Naive thymus-derived CD8-positive, alpha-beta T cell (primary cell): ENCODE measurements around the gene UGT1A7. TPM values are rescaled to one million over a fixed set of nuclear protein-coding genes. Genes with fewer than 3 reads are reported as not detected.

Source experiments
- ATAC-seq, 2 donors: fragments of 150-1000 bp; cut with Tn5 transposase in 1 of 2; sonication (Bioruptor Pico), chemical (Tn5 transposase) in 1 of 2; 1 replicate in 1 of 2; 2 replicates in 1 of 2; pipeline ENCODE4 v1.10.0; 2021; ENCODE audit warnings: mild to moderate bottlenecking in 2 of 2, moderate library complexity in 2 of 2
- POLR2A ChIA-PET: fragments of 350-600 bp; sonication (Branson Sonifier 250); formaldehyde crosslinking; loops from one replicate; lab custom pipeline; 2021; ENCODE audit warnings: antibody characterized with exemption; lab: Charles Lee
- DNase-seq, 10 donors: peaks; one replicate each; pipeline versions ENCODE4 v3.0.0 to v3.0.0-alpha.2; 2020 to 2022
- H3K27ac Mint-ChIP-seq, 10 donors: one replicate each; pipeline ENCODE4 v1.8.0; 2020 to 2022; ENCODE audit warnings: mild to moderate bottlenecking in 10 of 10, mixed read lengths in 10 of 10, moderate library complexity in 4 of 10, inconsistent platforms in 1 of 10
- H3K27me3 Mint-ChIP-seq, 5 donors: one replicate each; pipeline ENCODE4 v1.8.0; 2021 to 2022; ENCODE audit warnings: mixed read lengths in 5 of 5
- H3K36me3 Mint-ChIP-seq, 3 donors: one replicate each; pipeline ENCODE4 v1.8.0; 2020 to 2022; ENCODE audit warnings: mixed read lengths in 3 of 3, mild to moderate bottlenecking in 2 of 3, inconsistent platforms in 1 of 3
- H3K4me1 Mint-ChIP-seq, 4 donors: one replicate each; pipeline ENCODE4 v1.8.0; 2021 to 2022; ENCODE audit warnings: mixed read lengths in 4 of 4
- H3K4me3 Mint-ChIP-seq, 10 donors: one replicate each; pipeline ENCODE4 v1.8.0; 2020 to 2022; ENCODE audit warnings: mild to moderate bottlenecking in 10 of 10, mixed read lengths in 10 of 10, moderate library complexity in 6 of 10, inconsistent platforms in 1 of 10
- H3K9me3 Mint-ChIP-seq, 9 donors: one replicate each; pipeline ENCODE4 v1.8.0; 2020 to 2022; ENCODE audit warnings: mixed read lengths in 9 of 9, mild to moderate bottlenecking in 3 of 9, inconsistent platforms in 1 of 9, moderate library complexity in 1 of 9
- polyA plus RNA-seq, 3 donors: library from polyadenylated mRNA; unstranded; fragments of 300-500 nt; fragmentation: Illumina TruSeq; gene quantifications; one replicate each; pipeline ENCODE4 v1.2.3, GENCODE V29; 2021
- total RNA-seq, 8 experiments: library from RNA in 2 of 8; stranded (reverse) in 2 of 8; gene quantifications; one replicate each; pipeline ENCODE4 v1.2.3 and lab custom pipeline; 2021 to 2026

The UGT1A7 gene
- total and polyA plus RNA-seq, 5 experiments from 2014 or later: not detected

DNA sequence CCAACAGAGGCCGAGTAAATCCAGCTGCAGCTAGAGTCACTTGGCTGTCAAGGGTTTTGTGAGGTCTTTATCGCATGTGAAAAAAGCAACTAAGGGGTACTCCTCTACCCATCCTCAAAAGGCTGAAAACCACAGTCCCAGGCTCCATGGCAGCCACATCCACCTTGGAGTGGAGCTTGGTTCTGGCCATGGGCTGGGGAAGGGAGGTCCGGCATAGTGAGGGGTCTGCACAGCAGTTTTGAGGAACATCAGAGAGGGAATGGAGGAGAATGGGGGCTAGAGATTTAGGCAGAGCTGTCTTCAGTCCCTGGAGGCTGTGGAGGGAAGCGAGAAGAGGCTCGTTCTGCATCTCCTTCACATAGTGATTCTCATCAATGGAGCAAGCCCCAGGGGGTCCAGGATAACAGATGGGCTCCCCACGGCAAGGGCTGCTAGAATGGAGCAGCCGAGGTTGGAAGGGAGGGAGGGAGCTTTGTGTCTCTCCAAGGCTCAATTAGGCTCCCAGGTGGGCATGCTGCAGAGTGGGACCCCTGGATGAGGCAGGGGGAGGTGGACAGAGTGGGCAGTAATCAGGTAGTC, 117.5 kb downstream of the UGT1A7 start:
- POLR2A ChIA-PET: no interaction called here
- DNase-seq: no peak
- H3K9me3 Mint-ChIP-seq: peaks cover 0 to 4% (median 0%) of the 10 kb centered on the region in 9 donors
- H3K27ac Mint-ChIP-seq: no peak overlapping the region
- peaks cover 2 to 24% (median 14%) of the 10 kb centered on the region in 5 donors for H3K27me3 Mint-ChIP-seq
- no peak overlapping the region for H3K4me3 Mint-ChIP-seq
- ATAC-seq: no peak
- no peaks in the 10 kb centered on the region for H3K36me3 Mint-ChIP-seq
- no peaks in the 10 kb centered on the region for H3K4me1 Mint-ChIP-seq

DNA sequence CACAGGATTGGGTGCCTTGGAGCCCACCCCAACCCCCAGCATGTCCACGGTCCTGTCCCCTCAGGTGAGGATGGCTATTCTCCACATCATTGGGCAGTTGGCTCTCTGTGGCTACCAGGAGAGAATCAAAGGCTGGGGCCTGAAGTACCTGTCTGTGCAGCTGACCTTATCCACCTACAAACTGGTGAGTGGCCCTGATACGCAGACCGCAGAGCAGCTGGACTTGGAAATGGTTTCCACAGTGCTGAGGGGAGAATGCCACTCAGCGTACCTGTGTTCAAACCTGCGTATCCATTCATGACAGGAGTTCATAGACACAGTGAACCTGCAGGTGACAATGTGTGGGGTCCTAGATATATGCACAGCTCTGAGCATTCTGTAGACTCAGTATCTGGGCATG, 118.0 kb downstream of the UGT1A7 start:
- H3K36me3 Mint-ChIP-seq: no peaks in the 10 kb centered on the region
- POLR2A ChIA-PET: no interaction called here

DNA sequence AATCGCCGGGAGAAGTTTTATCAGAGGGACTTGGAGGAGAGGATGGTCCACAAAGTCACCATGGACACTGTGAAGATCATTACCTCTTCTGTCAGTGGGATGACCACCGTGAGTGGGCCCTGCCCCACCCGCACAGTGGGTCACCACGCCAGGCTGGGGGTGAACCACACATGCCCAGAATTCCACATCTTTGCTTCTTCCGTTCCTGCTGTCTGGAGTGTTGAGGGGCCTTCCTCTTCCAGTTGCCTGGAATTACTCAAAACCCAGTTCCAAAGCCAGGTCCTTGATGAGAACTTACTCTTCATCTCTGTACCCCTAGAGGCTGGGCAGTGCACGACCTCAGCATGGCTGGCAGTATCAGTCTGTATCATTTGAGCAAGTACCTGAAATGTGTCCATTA, 118.5 kb downstream of the UGT1A7 start:
- Mint-ChIP-seq H3K9me3 (peaks cover 0 to 4% (median 0%) of the 10 kb centered on the region in 9 donors), H3K4me1 (no peaks in the 10 kb centered on the region), H3K36me3 (no peaks in the 10 kb centered on the region), H3K27ac (no peak overlapping the region), H3K4me3 (no peak overlapping the region), H3K27me3 (peaks cover 5 to 31% (median 14%) of the 10 kb centered on the region in 5 donors)
- POLR2A ChIA-PET: no interaction called here
- peak in 1 of 10 donors; percentile 3 for DNase-seq
- no peak for ATAC-seq

More for the DNA sequence above, 118.0 kb downstream of the UGT1A7 start:
- no peaks in the 10 kb centered on the region for H3K4me1 Mint-ChIP-seq
- no peak overlapping the region for H3K27ac Mint-ChIP-seq
- peaks cover 5 to 28% (median 14%) of the 10 kb centered on the region in 5 donors for H3K27me3 Mint-ChIP-seq
- H3K4me3 Mint-ChIP-seq: no peak overlapping the region
- no peak for ATAC-seq
- peak in 1 of 10 donors; percentile 10 for DNase-seq
- H3K9me3 Mint-ChIP-seq: peaks cover 0 to 4% (median 0%) of the 10 kb centered on the region in 9 donors

DNA sequence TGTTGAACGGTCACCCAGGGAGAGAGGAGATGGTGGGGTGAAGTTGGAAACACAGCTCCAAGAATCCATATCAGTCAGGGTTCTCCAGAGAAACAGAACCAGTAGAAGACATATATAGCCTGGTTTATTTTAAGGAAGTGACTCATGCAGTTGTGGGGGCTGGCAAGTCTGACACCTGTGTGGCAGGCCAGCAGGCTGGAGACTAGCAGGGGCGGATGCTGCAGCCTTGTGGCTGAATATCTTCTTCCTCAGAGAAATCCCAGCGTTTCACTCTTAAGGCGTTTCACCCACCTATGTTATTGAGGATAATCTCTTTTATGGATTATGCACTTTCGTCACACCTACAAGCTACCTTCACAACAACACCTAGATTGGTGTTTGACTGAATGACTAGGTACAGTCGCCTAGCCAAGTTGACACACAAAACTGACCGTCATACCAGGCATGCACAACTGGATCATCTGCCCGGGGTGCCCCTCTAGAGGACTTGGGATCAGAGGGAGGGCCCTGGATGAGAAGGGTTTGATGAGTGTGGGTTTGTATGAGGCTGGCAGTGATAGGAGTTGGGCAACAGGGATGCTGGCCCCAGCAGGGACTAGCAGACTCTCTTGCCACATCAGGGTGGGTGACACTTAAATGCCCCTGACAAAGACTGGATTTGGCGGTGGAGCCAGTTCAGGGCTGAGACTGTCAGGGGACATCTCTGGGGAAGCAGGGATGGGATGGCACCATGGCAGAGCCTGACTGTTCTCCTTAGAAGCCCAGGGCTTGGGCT, 119.8 kb downstream of the UGT1A7 start:
- ATAC-seq: no peak
- no peak for DNase-seq
- H3K36me3 Mint-ChIP-seq: no peaks in the 10 kb centered on the region
- H3K27ac Mint-ChIP-seq: no peak overlapping the region
- no peaks in the 10 kb centered on the region for H3K4me1 Mint-ChIP-seq
- peaks cover 5 to 31% (median 14%) of the 10 kb centered on the region in 5 donors for H3K27me3 Mint-ChIP-seq
- POLR2A ChIA-PET: no interaction called here
- no peak overlapping the region for H3K4me3 Mint-ChIP-seq
- peaks cover 0 to 4% (median 0%) of the 10 kb centered on the region in 9 donors for H3K9me3 Mint-ChIP-seq

DNA sequence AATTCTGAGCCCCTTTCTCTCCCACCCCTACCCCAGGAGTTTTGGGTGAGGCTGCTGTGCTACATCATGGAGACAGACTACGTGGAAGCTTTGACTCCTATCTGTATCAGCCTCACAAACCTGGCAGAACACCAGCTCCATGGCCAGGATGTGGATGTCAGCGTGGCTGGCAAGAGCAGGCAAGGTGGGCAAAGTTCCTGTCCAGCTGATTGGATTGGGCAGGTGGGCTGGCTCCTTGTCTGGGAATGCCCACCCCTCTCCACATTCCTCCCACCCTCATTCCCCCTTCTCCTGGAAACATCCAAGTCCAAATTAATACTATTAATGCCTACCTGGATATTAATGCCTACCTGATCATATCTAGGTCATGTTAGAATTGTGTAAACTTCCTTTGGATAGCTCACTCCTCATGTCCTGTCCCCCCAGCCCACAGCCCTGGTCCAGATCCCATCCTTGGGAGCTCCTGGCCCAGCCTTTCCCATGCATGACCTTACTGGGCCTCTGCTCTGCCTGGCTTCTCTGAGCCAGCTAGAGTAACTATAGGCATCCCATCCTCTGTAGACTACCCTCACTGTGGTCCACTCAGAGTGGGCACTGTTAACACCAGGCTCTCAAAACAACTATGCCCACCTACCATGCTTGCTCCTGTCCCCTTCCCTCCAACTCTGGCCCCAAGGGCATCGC, 120.6 kb downstream of the UGT1A7 start:
- Mint-ChIP-seq H3K4me1 (no peaks in the 10 kb centered on the region), H3K27me3 (peaks cover 5 to 31% (median 14%) of the 10 kb centered on the region in 5 donors)
- POLR2A ChIA-PET: no interaction called here

DNA sequence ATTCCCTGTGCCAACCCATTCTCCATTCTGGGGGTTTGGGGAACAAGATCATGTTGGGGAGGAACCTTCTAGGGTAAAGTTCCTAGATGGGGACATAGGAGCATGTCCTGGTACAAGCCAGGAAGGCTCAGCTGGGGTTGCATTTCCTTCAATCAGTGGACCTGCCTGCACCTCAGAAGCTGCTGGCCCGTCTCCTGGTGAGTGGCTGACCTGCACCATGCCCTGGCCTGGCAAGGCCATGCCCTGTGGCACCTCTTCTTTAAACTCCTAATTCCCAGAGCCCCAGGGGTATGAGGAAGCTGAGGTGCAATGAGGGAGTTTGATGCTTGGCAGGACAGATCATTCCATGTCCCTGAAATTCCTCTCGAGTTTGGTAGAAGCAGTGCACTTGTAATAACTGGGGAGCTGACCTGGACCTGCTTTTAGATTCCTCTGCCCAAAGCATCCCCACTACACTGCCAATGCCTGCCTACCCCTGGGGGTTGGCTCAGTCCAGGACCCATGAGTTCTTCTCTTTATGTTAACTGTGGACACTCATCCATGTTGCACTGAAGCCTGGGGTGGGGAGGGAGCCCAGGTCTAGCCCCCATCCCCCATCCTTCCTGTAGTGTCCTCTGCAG, 121.7 kb downstream of the UGT1A7 start:
- Mint-ChIP-seq H3K27me3 (peaks cover 5 to 29% (median 14%) of the 10 kb centered on the region in 5 donors), H3K9me3 (peaks cover 0 to 4% (median 0%) of the 10 kb centered on the region in 9 donors), H3K4me3 (no peak overlapping the region), H3K27ac (no peak overlapping the region), H3K4me1 (no peaks in the 10 kb centered on the region), H3K36me3 (no peaks in the 10 kb centered on the region)
- POLR2A ChIA-PET: no interaction called here
- DNase-seq (no peak), ATAC-seq (no peak)

More for the DNA sequence above, 120.6 kb downstream of the UGT1A7 start:
- Mint-ChIP-seq H3K9me3 (peaks cover 0 to 4% (median 0%) of the 10 kb centered on the region in 9 donors), H3K36me3 (no peaks in the 10 kb centered on the region), H3K27ac (no peak overlapping the region), H3K4me3 (no peak overlapping the region)
- ATAC-seq: no peak
- DNase-seq: no peak

DNA sequence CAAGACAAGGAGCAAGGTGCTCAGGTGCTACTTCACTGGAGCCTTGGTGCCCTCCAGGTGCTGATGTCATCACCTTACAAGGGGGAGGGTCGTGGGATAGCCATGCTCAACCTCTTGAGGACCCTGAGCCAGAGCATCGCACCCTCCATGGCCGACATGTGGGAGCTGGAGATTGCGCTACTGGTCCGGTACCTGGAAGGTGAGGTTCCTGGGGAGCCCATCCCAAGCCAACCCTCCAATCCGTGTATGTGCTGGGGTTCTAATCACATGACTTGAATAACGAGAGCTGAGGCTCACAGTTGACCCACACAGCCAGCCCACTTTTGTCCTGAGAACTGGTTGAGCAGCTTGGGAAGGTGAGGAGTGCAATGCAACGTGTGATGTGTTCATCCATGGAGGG, 122.3 kb downstream of the UGT1A7 start:
- Mint-ChIP-seq H3K27ac (no peak overlapping the region), H3K4me1 (no peaks in the 10 kb centered on the region), H3K4me3 (no peak overlapping the region), H3K27me3 (peaks cover 5 to 30% (median 20%) of the 10 kb centered on the region in 5 donors), H3K9me3 (peaks cover 0 to 4% (median 0%) of the 10 kb centered on the region in 9 donors), H3K36me3 (no peaks in the 10 kb centered on the region)
- POLR2A ChIA-PET: no interaction called here
- ATAC-seq (no peak), DNase-seq (no peak)

DNA sequence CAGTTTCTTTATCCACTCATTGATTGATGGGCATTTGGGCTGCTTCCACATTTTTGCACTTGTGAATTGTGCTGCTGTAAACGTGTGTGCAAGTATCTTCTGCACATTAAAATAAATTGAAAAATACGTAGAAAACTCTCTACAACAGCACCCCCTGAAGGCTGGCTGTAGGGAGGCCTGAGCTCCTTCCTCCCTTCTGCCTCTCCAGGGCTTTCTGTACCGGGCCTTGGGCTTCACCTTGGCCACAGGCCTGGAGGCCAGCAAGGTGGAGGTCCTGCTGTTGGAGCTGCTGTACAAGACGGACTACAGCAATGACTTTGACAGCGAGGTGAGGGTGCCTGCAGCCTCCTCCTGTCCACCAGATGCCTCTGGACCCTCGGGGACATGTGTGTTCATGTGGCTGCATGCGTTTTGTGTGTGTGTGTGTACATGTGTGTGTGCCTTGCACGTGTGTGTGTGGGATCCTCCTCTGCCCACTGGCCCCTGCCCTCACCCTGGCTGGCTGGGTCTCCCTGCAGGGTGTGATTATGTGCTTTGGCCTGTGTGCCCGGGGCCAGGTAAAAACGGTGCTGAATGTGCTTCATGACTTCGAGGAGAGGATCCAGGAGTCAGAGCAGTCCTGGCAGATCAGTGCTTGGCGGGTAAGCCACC, 125.6 kb downstream of the UGT1A7 start:
- Mint-ChIP-seq H3K27me3 (peaks cover 6 to 41% (median 22%) of the 10 kb centered on the region in 5 donors), H3K27ac (no peak overlapping the region), H3K4me3 (no peak overlapping the region), H3K9me3 (no peaks in the 10 kb centered on the region), H3K4me1 (no peaks in the 10 kb centered on the region), H3K36me3 (no peaks in the 10 kb centered on the region)
- ATAC-seq (no peak), DNase-seq (peak in 1 of 10 donors; percentile 11)
- POLR2A ChIA-PET: no interaction called here

DNA sequence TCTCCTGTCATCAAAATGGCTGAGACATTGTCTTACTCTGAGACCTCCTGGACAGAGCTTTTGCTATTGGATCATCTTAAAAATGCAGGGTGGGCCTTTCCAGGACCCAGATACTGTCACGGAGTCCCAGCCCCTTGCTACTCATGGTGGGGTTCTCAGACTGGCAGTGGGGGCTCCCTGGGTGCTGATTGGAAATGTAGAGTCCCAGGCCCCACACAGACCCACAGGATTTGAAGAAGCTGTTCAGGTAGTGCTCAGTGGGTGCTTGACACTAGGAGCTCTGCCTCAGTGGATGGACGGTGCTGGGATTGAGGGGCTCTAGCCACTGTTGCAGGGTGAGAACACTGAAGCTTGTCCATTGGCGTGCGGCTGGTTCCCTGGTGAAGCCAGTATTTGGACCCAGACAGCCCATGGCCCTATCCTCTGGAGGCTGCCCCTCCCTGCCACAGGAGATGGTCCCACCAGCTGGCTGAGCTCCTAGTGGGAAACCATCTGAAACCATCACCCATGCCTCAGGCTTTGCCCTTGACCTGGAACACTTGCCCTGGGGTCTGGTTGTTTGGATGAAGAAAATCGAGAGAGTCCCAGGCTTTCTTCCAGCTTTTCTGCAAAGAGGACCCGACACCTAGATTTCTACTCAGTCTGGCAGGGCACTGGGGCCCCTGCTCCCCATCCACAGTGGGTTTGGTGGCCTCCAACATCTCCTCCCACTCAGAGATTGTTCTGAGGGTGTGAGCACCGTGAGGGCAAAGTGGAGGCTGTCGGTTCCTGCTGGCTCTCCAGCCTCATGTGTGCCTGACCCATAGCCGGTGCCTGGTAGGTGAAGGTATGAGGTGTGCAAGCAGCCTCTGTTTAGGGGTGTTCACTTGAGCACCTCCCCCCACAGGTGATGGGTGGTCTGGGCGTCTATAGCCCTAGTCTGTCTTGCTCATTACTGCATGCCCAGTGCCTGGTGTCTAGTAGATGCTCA, 126.5 kb downstream of the UGT1A7 start:
- ATAC-seq (no peak), DNase-seq (peak in 1 of 10 donors; percentile 11)
- no peaks in the 10 kb centered on the region for H3K9me3 Mint-ChIP-seq
- POLR2A ChIA-PET: no interaction called here
- peaks cover 6 to 32% (median 16%) of the 10 kb centered on the region in 5 donors for H3K27me3 Mint-ChIP-seq
- no peaks in the 10 kb centered on the region for H3K36me3 Mint-ChIP-seq
- H3K4me3 Mint-ChIP-seq: no peak overlapping the region
- no peaks in the 10 kb centered on the region for H3K4me1 Mint-ChIP-seq
- H3K27ac Mint-ChIP-seq: no peak overlapping the region

DNA sequence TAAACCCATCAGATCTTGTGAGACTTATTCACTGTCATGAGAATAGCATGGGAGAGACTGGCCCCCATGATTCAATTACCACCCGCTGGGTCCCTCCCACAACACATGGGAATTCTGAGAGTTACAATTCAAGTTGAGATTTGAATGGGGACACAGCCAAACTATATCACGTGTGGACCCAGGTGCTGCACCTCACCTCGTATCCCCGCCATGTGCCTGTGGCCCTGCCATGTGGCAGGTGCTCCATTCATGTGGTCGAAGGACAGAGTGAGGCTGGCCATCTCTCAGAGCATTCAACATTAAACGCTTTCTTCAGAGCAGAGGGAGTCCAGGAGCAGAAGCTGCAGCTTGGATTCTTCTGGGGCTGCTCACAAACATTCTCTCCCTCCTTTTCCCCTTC, 128.7 kb downstream of the UGT1A7 start:
- H3K4me1 Mint-ChIP-seq: no peaks in the 10 kb centered on the region
- H3K4me3 Mint-ChIP-seq: no peak overlapping the region
- ATAC-seq (no peak), DNase-seq (peak in 1 of 10 donors; percentile 0)
- no peaks in the 10 kb centered on the region for H3K36me3 Mint-ChIP-seq
- no peak overlapping the region for H3K27ac Mint-ChIP-seq
- peaks cover 3 to 18% (median 7%) of the 10 kb centered on the region in 5 donors for H3K27me3 Mint-ChIP-seq
- H3K9me3 Mint-ChIP-seq: no peaks in the 10 kb centered on the region
- POLR2A ChIA-PET: no interaction called here

DNA sequence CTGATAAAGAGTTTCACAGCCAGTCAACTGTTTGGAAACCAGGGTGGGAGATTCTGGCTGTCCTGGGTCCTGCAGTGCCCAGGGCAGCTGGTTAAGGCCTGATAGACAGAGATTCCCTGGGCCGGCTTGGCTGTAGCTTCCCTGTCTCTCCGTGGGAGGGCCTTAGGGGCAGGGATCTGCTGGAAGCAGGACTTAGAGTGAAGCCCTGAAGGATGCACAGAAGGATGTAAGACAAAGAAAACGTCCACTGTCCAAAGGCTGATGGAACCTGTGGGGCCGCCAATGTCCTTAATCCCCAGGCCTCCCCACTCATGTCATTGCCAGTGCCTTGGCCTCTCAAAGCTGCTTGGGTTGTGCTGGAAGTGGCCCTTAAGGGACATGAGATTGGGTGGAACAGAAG, 129.4 kb downstream of the UGT1A7 start:
- DNase-seq: peak in 1 of 10 donors; percentile 11
- POLR2A ChIA-PET: no interaction called here
- no peaks in the 10 kb centered on the region for H3K36me3 Mint-ChIP-seq

More for the DNA sequence above, 129.4 kb downstream of the UGT1A7 start:
- Mint-ChIP-seq H3K27me3 (peaks cover 3 to 18% (median 10%) of the 10 kb centered on the region in 5 donors), H3K4me1 (no peaks in the 10 kb centered on the region), H3K4me3 (no peak overlapping the region), H3K9me3 (no peaks in the 10 kb centered on the region), H3K27ac (no peak overlapping the region)
- ATAC-seq: no peak
